22Rv1 (cell line): Measurements from ENCODE around the gene CTNNA3.

Experiments
- CTCF ChIP-seq: fragments of 450-650 bp; IDR thresholded peaks from 2 replicates; pipeline ENCODE4 v1.5.1; 2017; ENCODE audit warnings: mild to moderate bottlenecking
- ZFX ChIP-seq: fragments of 450-650 bp; IDR thresholded peaks from 2 replicates; pipeline ENCODE4 v1.6.1; 2017; ENCODE audit warnings: antibody characterized with exemption, borderline replicate concordance

- TF ChIP-seq ZFX (no peak), CTCF (no peak)
Observed at GRCh38 chr10:66767707-66768106, 928.3 kb downstream of the CTNNA3 start.
